ENCODE data around the gene CDH26. TPM values are rescaled to one million over a fixed set of nuclear protein-coding genes. Genes with fewer than 3 reads are reported as not detected.

Gene CDH26
- total and polyA plus RNA-seq, 12 donors: 0.27 to 2.9 (median 0.84) TPM; not detected in 1

- Histone ChIP-seq H3K27me3 (peaks cover 5% of the 10 kb centered on the region), H3K4me1 (replicated peaks in 1 of 2) (peaks cover 9% of the 10 kb centered on the region in 2 donors), H3K36me3 (replicated peaks in 1 of 2) (no peaks in the 10 kb centered on the region), H3K4me3 (no peak overlapping the region), H3K9me3 (replicated peaks in 1 of 3) (no peaks in the 10 kb centered on the region), H3K27ac (no peak overlapping the region)
- no peak for DNase-seq
- TF ChIP-seq CTCF (IDR thresholded peaks at IDR 0.05) (no peak), POLR2A (IDR thresholded peaks at IDR 0.05) (no peak)
- WGBS, 4 donors: 81 to 95% (median 92%) methylated on average over 4 of the region's 4 CpGs
- intact Hi-C loops (cut with DNase I): no loop called here
Observed at GRCh38 chr20:60036346-60036745, 78.1 kb downstream of the CDH26 start.

- WGBS, 4 donors: 59 to 78% (median 70%) methylated on average over 8 to 10 of the region's 10 CpGs
- intact Hi-C loops (cut with DNase I): no loop called here
- TF ChIP-seq POLR2A (IDR thresholded peaks at IDR 0.05): no peak
- no peak for TF ChIP-seq CTCF (IDR thresholded peaks at IDR 0.05)
- Histone ChIP-seq H3K27ac (no peak overlapping the region), H3K36me3 (replicated peaks in 1 of 2) (no peaks in the 10 kb centered on the region), H3K4me1 (replicated peaks in 1 of 2) (peaks cover 9% of the 10 kb centered on the region in 2 donors), H3K9me3 (replicated peaks in 1 of 3) (no peaks in the 10 kb centered on the region), H3K27me3 (peaks cover 5% of the 10 kb centered on the region), H3K4me3 (no peak overlapping the region)
- no peak for DNase-seq
Observed at GRCh38 chr20:60036746-60037499, 78.7 kb downstream of the CDH26 start.

GRCh38 chr20:60038400-60039008, 80.3 kb downstream of the CDH26 start:
- no peak for DNase-seq
- peaks cover 9% of the 10 kb centered on the region in 2 donors for H3K4me1 ChIP-seq (replicated peaks in 1 of 2)
- no peaks in the 10 kb centered on the region for H3K9me3 ChIP-seq (replicated peaks in 1 of 3)
- intact Hi-C loops (cut with DNase I): no loop called here
- H3K27me3 ChIP-seq: peaks cover 5% of the 10 kb centered on the region
- H3K36me3 ChIP-seq (replicated peaks in 1 of 2): no peaks in the 10 kb centered on the region
- H3K27ac ChIP-seq: no peak overlapping the region
- H3K4me3 ChIP-seq: no peak overlapping the region
- WGBS, 4 donors: 69 to 77% (median 73%) methylated on average over 4 of the region's 4 CpGs
- TF ChIP-seq POLR2A (IDR thresholded peaks at IDR 0.05) (no peak), CTCF (IDR thresholded peaks at IDR 0.05) (no peak)

- no peaks in the 10 kb centered on the region for H3K36me3 ChIP-seq (replicated peaks in 1 of 2)
- no peak overlapping the region for H3K27ac ChIP-seq
- peaks cover 2% of the 10 kb centered on the region in 2 donors for H3K4me1 ChIP-seq (replicated peaks in 1 of 2)
- no peak overlapping the region for H3K4me3 ChIP-seq
- peaks cover 5% of the 10 kb centered on the region for H3K27me3 ChIP-seq
- intact Hi-C loops (cut with DNase I): no loop called here
- H3K9me3 ChIP-seq (replicated peaks in 1 of 3): no peaks in the 10 kb centered on the region
- 82 to 89% (median 87%) methylated on average over 3 of the region's 3 CpGs for WGBS, 4 donors
- TF ChIP-seq POLR2A (IDR thresholded peaks at IDR 0.05) (no peak), CTCF (IDR thresholded peaks at IDR 0.05) (no peak)
- no peak for DNase-seq
Observed at GRCh38 chr20:60039526-60039925, 81.3 kb downstream of the CDH26 start.
